Measurements from ENCODE around the gene PDE8B.

The PDE8B gene

DNA sequence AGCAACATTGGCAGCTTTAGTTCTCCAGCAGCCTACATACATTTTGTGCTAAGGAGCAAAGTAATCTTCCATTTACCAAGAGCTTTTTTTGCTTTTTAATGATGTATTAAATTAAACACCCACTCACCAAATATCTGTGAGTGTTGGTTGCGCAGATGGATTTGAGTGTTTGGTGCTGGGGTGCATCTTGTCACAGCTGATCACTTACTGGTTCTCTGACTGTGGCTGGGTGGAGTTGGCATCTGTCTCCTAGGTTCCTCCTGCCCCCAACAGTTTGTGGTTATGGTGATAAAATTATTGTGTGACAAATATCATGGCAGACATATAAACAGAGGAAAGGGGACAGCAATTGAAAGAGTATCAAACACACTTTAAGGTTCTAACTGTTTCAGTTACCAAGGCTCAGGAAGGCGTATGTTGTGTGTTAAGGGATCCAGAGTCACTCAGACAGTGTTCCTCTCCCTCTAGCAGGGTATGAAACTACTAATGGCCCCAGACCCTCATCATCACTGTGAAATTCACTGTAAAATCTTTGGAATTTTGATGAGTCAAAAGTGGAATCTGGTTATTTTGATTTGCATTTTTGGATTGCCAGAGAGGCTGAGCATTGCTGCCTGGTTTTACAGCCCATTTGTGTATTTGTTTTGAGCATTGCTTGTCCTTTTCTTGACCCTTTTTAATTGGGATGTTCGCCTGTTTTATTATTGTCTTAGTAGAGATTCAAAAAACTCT lies 81.7 kb downstream of the PDE8B start:
- no peak for DNase-seq

DNA sequence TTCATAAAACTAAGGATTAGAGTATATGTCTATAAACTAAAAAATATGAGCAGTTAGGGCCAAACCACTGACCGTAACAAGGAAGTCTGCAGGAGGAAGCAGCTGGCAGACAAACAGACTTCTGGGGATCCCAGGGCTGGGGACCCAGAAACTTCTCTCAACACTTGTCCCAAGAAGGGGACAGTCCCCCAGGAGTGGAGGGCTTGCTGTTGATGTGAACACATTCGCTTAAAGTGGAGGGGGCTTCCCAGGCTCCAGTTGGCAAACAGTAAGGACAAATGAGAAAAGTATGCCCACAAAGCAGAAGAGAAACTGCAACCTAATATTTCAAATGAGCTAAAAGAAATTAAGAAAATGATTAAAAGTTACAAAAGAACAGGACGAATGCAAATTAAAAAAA lies 83.7 kb downstream of the PDE8B start:
- DNase-seq, result no peak

DNA sequence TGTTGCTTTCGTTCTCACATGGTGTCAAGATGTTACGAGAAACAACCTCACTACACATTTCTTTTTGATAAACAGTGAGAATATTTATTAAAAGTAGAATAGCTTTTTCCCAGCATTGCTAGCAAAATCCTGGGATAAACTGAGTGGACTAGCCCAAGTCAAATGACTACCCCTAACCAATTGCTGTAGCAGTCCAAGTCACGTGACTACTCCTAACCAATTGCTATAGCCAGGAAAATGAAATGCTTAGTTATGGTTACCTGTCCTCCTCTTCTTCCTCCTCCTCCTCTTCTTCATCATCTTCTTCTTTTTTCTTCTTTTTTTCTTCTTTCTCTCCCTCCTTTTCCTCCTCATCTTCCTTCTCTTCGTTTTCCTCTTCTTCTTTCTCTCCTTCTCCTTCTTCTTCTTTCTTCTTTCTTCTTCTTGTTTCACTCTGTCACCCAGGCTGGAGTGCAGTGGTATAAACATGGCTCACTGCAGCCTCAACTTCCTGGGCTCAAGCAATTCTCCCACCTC lies 85.4 kb downstream of the PDE8B start:
- DNase-seq, result no peak

DNA sequence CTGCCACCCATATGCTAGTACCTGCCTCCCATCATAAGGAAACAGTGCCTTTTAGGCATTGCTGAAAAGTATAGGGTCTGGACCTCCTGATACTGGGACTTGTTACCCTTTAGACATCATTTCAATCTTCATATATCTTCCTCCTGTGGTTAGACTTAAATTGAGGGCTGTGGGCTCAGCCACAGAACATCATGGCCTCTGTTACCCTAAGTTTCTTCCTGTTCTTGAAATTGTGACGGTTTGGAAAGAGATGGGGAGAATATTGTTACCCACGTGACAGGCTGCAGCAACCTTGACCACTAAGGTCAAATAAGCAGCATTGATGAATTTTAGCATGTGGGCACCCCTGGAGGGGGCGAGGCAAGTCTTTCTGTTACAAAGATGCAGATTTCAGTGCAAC lies 87.7 kb downstream of the PDE8B start:
- no peak for DNase-seq

DNA sequence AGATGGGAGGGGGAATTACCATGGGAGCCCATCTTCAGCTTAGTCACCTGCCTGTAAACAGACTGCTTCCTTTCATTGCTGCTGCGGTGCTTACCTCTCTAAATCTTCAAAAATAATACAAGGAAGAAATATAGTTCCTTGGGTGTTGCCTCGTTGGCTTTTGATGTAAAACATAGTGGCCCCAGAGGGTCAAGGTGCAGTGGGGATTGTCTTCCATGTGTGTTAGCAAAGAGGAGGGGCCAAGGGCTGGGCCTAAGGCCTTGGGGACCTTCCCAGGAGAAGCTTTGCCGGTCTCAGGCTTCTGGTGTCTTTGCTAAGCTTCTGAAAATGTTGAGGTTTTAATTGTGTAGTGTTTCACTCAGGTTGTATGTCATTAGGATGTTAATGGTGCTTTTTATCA lies 90.0 kb downstream of the PDE8B start:
- DNase-seq, result no peak

DNA sequence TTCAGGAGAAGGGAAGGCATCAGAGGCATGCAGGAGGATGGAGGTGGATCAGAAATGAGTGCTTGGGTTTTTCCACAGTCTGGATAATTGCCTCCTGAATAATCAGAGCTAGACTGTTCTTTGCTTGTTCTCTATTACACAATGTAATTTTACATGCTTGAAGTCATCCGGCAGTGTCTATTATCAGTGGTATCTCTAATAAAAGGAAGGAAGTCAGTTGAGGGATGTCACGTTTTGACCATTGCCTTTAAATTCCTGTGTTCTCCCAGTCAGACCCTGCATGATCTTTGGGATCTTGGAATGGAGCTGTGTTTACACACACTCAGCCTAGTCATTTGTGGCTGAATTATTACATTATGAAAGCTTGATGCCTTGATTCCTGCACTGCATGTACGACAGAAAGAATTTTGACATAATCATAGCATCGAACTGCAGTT lies 91.0 kb downstream of the PDE8B start:
- no peak for DNase-seq

DNA sequence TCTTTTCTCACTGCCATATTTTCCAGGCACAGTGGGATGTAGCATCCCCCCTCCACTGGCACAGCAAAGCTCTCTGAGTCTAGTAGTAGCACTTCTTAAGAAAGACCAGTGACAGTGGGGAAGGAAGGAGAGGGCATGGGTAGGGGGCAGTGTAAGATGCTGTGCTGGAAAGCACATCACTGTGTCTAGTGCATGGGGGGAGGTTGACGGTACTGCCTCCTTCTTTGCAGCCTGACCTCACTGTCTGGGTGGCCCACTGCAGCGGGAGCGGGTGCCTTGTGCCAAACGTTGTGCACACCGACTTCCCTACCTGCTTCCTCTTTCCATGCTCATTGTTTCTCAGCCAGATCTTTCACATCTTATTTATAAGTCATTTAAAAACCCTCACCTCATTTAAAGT lies 91.8 kb downstream of the PDE8B start:
- DNase-seq, result no peak

DNA sequence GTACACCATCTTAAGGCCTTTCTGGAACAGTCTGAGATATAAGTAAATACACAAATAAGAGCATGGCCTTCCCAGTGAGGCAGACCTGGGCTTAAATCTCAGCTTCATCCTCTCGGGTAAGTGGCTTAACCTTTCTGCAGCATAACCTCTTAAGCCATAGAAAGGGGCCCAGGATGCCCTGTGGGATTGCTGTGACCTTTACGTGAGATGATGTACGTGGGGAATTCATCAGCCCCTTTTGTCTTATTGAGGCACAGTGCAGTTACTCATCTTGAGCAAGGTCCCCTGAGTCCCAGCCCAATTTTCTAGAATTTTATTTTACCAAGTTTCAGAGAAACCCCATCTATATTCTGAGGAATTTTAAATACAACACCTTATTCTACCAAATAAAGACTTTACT lies 92.2 kb downstream of the PDE8B start:
- DNase-seq, result no peak

DNA sequence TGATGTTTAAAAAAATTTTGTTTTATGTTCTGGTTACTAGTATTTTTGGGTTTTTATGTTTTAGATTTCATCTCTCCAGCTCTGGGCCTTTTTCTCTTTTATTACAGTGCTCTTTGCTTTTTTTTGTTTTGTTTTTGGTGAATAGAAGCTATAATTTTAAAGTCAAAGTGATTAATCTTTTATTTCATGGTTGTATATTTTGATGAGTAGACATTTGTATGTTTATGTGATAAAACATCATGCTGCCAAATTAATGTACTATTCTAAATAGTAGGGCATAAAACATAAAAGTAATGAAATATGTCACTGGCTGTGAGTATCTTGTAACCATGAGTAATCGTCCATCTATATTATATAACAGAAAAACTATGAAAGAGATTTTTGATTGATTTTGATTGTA lies 93.9 kb downstream of the PDE8B start:
- DNase-seq, result no peak

DNA sequence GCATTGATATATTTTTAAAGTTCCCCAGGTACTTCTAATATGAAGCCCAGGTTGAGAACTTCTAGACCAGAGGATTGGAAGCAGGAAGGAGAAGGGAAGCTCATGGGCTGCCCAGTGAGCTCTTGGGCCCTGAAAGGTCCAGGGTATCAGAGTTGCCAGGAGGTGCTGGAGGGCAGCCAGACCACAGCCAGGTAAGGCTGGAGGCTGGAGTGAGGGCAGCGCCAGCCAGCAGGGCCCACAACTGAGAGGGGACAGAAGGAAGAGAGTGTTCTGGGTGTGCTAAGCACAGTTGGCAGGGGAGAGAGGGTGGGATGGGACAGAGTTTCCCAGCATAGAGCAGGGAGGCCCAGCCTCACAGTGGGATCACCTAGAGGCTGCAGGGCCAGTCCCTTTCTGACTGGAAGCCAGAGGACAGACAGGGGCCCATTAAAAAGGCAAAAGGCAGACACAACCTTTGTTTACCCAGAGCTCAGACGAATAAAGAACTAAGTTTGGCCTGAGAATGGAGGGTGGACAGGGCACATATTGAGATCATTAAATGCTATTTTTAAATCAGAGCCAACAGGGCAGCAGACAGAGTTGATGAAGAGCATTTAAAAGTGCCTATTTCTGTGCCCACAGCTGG lies 94.9 kb downstream of the PDE8B start:
- no peak for DNase-seq

DNA sequence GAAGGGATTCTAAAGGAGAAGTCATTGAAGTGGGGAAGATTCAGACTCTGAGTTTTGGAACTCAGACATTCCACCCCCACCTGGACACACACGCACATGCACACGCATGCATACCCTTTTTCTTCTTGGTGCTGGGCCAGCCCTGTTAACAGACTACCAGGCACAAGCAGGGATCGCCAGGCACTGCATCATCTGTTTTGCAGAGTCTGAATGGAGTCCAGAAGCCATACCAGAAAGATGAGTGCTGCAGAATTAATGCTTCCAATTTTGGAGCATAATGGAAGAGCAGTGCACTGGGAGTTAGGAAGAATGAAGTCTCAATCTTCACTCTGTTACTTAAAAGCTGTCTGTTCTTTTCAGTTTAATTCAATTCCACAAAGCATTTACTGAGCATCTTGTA lies 95.5 kb downstream of the PDE8B start:
- no peak for DNase-seq

DNA sequence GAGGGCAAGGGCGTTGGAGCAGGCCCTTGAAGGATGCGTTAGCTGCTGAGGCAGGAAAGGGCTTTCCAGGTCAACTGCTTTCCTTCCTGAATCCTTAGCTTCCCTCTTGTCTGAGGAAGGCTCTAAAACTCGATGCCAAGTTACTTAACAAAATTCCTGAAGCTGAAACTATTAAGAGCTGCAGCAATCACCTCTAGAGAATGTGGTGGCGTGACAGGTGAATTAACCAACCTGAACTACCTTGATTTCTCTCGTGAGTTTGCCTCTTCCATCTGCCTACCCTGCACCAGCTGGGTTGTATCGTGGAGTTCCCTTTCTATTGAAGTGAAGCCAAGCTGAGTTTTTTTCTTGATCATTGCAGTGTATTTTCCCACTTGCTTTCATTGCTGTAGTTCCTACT lies 96.1 kb downstream of the PDE8B start:
- DNase-seq, result no peak

DNA sequence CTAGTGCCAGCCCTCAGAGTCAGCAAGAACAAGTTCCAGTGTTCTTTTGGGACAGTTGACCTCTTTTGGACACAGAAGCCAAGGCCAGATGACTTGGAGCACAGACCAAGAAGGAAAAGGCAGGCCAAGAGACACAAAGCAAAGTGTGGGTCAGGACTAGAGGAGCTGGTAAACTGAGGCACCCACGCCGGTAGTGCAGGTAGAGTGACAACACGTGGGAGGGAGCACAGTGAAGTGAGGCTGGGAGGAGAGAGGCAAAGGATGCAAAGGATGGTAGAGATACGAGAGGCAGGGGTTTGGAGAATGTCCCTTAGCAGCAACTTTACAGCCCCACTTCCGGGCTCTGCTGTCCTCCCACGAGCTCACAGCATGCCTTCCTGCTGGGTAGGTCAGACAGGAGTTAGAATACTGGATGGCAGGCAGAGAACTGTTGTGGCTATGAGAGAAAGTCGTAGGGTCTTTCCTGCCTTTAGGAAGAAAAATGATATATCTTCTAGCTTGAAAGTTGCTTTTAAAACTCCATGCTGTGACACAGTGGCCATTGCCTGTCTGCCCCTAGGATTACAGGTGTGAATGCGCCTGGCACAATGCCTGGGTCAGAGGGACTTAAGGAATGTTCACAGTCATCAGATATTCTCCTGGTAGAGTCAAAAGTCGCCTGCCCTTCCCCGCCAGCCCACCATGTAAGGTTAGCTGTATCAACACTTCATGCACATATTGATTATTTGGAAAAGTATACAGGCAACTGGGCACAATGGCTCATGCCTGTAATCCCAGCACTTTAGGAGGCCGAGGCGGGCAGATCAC lies 97.9 kb downstream of the PDE8B start:
- no peak for DNase-seq

DNA sequence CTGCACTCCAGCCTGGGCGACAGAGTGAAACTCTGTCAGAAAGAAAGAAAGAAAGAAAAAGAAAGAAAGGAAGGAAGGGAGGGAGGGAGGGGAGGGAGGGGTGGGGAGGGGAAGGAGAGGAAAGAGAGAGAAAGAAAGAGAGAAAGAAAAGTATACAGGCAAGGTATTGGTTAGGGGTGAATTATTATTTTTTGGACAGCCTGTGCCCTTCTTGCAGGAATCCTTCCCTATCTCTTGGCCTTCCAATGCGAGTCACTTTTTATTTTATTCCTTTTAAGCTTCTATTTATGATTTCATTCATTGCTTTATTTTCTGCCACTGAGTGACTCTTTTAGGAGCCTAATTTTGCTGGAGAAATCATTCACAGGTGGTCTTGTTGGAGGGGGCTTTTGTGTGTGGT lies 98.7 kb downstream of the PDE8B start:
- no peak for DNase-seq

DNA sequence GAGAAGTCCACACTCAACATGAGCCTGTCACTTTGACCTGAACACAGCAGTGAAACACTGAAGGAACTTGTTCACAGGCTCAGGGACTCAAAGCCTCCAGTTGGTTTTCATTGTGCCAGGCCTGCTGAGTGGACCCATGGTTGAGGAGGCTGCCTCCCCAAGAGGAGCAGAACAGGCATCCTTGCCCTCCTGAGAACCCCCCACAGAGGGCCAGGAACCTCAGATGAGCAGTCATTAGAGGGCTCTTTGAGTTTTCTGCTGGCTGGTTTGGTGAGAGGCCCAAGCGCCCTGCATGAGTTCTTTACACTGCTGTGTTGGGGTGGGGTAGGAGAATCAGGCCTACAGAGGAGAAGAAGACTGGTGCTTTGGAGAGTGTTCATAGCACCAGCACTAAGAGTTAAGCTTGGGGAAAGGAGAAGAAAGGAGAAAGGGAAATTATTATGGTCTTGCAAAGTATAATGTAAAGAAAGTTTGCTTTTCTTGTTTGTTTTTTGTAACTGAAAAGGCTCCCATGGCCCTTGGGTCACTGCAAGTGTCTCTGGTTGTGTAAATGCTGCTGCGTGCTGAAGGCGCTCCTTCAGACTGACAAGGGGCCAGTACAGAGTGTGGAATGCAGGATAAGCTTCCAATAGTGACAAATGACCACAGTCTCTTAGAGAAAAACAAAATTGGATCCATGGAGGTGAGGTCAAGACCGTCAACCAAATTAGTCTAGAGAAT lies 100.2 kb downstream of the PDE8B start:
- DNase-seq, result no peak

DNA sequence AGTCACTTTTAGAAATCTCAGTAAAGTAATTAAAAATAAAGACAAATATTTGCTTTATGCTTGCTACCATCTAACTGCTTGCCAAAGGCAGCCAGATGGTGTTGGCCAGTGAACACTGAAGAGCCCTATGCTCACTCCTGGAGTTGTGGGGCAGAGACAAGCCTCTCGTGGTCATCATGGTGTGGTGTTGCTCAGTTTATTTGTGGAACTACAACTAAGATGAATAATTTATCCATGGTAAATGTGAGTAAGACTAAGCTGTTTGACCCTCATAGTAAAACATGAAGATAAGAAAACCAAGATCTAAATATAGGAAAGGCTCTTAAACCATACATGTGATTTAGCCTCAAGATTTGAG lies 100.7 kb downstream of the PDE8B start:
- no peak for DNase-seq

DNA sequence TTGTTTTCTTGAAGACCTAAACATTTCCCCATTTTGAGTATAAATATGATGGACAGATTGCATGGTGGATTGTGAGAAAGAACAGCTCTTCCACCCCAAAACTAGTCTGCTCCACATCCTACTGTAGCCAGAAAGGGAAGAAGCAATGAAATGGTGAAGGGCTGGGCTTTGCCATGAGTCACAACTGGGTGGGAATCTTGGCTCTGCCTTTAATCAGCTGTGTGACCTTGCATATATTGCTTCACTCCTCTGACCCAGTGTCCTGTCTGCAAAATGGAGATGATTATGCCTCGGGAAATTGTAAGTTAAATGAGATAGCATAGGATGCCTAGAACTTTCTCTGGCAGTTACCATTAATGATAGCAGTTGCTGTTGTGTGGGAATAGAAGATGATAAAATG lies 101.9 kb downstream of the PDE8B start:
- no peak for DNase-seq

DNA sequence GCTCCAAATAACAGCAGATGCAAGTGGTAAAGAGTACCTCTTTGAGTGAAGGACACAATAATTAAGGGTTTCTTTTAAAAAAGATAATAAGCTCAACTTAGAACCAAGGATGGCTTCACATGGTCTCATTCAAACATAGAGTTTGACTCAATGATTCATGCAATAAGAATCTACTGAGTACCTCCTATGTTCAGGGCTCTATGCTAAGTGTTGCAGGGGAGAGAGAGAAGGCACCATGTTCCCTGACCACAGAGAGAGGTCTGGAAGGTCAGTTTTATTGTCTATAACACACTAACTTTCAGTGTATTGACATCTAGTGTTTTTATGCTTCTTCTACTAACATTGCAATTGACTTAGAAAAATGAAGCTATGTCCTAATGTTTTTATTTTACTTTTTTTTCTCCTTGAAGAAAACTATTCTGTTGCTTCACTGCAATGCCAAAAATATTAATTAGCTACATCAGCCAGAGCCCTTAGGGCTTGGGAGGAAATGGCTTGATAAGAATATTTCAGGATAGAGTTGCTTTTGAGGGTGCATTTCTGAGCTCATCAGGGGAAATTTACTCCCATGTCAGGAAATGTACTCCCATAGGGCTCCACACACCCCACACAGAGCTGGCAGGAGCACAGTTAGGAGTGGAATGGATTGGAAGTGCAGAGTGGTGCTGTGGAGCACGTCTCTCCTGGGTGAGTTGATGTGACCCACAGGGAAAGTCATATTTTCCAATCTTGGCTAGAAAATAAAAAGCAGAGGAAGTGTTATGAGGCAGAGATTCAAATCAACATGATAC lies 106.6 kb downstream of the PDE8B start:
- DNase-seq, result no peak

DNA sequence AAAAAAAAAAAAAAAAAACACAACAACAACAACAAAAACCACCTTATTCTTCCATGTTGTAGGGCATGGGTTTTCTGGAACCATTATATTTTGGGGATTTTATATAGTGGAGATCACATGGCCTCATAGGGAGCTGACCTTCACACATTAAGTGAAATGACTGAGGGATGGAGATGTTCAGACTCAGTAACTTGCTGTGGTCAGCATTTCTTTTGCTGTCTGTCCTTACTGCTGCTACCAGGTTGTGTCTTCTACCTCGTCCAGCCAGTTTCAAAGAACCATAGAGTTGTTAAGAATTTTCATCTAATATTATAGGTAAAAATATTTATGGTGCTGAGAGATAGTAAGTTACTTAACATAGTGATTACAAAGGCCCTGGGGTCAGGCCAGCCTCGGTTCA lies 107.6 kb downstream of the PDE8B start:
- DNase-seq, result no peak

DNA sequence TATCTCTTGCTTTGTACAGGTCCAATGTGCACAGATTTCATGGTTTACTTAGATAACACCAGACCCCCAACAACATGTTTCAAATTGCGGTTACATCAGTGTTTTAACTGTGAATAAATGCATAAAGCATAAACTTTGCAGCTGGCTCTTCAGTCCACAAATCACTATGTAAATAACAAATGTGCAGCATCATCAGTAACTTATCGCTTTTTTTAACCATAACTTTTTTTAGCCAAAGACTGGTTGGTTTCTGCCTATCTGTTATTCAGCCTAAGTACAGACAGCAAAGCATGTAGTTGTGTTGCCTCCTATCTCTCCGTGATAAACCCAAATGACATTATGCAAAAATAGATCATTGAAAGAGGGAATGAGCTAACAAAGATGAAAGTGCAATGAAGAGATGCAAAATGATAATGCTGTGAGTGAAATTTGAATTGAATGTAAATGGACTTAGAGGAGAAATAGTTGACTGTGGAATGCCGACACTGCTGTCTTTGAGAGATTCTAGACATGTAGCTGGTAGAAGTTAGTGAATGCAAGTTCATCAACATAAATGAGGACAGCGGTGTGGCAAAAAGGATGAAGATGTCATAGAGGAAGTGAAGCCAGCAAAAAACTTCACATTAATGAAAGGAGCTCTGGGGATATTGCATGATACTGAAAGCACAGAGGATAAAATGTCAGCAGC lies 108.8 kb downstream of the PDE8B start:
- no peak for DNase-seq

DNA sequence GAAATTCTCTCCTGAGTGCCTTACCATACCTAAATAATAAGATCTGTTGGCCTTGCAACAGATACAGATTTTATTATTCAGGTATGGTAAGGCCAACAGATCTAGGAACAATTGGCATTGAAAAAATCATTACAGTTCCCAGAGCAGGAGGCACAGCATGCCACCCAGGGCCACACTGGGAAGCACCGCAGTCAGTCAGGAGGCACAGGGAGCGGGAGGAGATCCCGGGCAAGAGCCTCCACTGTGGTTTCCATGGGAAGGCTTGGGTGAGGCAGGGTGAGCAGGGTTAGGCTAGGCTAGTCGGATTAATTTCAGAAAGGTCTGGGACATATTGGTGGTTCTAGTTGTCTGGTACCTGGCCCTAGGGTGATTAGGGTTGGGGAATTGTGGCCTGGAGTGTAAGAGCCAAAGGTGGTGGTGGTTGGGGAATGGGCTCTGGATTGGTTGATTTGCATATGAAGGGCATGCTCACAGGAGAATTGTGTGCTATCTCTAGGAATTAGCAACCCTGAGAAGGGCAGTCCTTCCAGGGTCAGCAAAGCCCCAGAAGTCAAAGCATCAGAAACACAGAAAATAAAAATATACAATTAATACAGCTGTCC lies 111.4 kb downstream of the PDE8B start:
- no peak for DNase-seq

All from NCI-H524 (cell line).